Nucleus accumbens (tissue), 56 donors: Measurements from ENCODE around the gene GPR32.
"Not testable (repeated sequence)": the region's sequence is repeated elsewhere in the genome, so short reads cannot be mapped to it uniquely, and the experiment has no call there.

Source experiments
- DNase-seq, 56 donors: peaks; one replicate each; lab custom pipeline; 2025; lab: John Stamatoyannopoulos, UW

Gene GPR32

GRCh38 chr19:50797781-50798658 is 27.8 kb downstream of the GPR32 start:
- no peak for DNase-seq

DNA sequence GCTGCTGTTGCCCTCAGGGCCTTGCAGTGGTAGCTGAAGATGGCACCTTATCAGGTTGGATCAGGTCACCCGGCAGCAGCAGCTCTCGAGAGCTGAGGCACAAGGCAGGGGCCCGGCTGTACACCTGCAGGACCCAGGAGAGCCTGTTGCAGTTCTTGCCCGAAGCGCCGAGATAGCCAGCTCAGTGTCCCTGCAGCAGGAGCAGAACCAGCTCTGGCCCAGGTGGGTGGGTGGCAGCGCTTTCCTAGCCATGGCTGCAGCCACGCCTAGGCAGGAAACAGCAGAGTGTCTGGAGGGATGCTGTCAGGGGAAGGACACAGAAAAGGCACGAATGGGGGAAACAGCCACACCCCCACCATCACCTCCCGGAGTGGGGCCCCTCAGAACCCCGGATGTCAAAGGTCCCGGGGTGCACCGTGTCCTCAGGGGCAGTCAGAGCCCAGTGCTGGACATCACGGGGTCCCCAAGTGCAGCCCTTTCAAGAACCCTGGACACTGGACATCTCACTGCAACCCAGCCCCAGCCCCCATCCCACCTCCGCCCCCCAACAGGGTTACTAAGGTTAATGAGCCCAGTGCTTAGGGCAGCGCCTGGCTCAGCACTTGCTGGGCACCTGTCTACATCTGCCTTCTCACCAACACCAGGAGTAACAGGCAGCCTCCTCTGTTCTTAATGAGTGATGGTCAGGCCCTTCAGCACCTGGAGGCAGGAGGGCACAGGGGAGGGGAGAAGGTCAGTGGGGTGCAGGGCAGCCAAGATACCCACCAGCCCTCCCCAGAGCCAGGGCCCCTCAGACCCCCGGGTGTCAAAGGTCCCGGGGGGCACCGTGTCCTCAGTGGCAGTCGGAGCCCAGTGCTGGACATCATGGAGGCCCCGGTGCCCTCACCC is 28.6 kb downstream of the GPR32 start:
- no peak for DNase-seq

GRCh38 chr19:50799547-50799851 is 29.2 kb downstream of the GPR32 start:
- DNase-seq: no peak

GRCh38 chr19:50801107-50801506 is 30.8 kb downstream of the GPR32 start:
- no peak for DNase-seq

DNA sequence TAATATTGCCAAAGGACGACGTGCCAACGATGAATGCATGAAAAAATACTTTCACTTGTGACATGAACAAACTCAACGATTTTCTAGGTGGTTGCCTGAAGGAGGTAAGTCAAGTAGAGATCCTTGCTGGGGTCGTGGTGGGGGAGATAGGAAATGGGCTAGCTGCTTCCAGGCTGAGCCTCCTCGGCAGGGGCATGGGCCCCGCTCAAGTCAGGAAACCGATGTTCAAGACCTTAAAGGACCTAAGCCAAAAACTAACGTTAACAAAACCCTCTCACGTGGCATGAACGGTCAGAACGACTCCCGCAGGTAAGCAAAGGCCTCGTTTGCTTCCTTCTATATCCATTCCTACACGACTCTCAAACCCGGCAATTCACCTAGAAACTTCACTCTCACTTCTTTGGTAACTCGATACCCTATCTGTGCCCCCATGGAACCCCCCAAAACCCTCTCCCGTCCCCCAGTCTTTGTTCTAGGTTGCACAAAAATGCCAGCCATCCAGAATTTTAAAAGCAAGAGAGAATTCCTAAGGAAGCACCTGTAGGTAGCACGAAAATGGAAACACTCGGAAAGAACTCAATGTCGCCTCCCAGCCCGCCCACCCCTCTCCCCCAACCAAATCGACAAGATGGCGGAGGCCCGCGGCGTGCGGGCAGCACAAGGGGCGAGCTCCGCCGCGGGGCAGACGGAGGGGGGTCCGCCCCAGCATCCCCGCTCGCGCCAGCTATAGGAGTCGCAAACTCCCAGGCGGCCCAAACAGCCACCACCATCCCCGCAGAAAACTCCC is 33.6 kb downstream of the GPR32 start:
- peak in 3 of 56 donors; percentile 46 to 58 (median 48) for DNase-seq

DNA sequence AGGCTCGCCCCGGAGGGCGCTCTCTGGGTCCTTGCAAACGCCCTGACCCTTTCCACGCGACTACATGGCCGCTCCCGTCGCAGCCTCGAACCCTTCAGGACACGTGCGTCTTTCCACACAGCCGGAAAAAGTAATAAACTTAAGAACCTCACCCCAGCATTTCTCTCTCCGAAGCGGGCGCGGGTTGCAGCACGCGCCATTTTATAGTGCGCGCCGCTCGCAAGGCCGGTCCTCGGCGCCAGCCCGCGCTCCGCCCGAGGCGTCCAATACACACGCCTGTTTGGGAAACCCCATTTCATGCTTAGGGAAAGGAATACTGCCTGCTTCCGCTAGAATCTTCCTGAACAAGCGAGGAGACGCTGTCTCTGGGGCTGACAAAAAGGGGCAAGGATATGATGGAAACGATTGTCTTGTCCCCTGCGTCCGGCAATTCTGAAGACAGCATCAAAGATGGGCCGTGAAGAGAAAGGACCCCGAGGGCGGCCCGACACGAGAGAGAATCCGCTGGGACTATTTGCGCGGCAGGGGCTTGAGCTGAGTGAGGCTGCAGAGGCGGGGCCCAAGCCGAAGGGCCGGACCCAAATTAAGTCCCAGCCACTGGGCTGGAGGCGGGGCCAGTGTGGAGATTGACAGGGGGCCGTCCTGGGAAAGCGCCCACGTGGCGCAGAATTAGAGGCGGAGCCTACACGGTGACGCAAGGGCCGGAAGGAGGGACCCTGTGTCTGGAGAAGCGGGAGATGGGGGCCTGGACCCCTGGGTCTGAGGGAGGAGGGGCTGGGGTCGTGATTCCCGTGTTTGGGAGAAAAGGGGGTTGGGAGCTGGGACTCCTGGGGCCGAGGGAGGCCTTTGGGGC is 34.4 kb downstream of the GPR32 start:
- peak; percentile 85 to 99 (median 97) for DNase-seq

DNA sequence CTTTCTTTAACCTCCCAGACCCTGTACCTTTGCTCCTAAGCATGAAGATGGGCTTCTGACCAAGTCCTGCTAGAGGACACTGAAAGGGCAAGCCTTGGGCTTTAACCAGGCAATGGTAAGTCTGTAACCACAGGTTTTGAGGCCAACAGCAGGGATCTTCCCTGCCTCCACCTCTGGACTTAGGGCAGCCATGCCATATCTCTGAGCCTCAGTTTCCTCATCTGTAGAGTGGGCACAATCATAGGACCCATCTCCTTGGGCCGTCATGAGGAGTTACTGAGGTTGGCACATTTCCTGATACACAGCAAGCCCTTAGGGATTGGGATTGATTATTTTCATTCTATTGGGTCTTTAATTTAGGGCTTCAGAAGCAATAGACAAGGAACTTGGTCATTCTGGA is 38.6 kb downstream of the GPR32 start:
- no peak for DNase-seq

GRCh38 chr19:50811622-50812238 is 41.5 kb downstream of the GPR32 start:
- DNase-seq: not testable (repeated sequence)

- no peak for DNase-seq
Measured at GRCh38 chr19:50812474-50812873, 42.2 kb downstream of the GPR32 start.

DNA sequence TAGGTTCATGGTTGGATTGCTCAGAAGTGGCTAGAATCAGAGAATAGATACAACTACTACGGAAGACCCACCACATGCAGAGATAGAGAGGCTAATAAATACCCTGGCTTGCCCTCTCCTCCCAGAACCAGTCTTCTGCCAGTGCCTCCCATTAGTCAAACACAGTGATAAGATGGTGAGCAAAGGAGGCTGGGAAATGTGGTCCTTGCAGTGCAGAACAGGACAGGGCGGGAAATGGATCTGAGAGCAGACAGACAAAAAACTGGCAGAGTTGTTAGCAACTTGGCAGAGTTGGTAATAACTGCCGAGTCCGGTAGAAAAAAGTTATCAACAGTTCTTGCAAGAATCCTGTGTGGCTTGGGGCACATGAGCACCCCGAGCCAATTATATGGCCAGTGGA is 44.6 kb downstream of the GPR32 start:
- no peak for DNase-seq

- no peak for DNase-seq
Measured at GRCh38 chr19:50815439-50815838, 45.2 kb downstream of the GPR32 start.

DNA sequence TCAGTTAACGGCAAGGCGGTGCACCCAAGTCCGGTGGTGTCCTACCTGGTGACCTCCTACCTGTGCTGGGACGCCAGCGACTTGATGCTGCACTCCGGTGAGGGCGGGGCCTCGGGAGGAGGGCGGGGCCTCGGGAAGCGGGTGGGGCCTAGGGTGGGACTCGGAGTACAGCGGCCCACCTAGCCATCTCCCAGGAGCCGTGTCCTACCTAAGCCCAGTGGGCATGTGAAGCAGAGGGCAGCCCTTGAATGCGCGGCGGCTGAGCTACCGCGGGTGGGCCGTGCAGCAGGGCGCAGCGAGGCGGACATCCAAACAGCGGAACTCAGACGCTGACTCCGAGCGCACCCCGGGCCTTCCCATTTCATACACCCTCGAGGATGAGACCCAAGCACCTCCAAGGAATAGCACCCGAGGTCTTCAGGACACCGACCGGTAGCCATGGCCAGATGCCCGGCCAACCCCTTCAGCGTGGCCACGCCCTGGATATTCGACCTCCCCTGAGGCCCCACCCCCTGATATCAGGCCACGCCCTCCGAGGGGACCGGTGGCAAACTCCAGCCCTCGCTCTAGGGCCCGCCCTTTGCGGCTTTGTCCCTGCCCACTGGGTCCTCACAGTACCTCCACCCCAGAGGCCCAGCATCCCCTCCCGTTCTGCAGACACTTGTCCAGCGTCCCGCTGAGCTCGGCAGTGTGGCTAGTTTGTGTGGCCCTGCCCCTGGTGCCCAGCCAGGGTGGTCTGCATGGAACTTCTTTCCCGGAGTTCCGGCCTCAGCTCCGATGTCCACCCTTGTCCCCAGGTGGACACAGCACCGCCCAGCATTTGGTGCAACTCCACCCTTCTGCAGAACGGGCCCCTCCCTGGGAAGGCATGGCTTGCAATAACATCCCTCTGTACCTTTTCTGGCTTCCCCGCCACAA is 47.9 kb downstream of the GPR32 start:
- DNase-seq: peak in 1 of 56 donors; percentile 34

GRCh38 chr19:50818859-50819472 is 48.7 kb downstream of the GPR32 start:
- DNase-seq: no peak

DNA sequence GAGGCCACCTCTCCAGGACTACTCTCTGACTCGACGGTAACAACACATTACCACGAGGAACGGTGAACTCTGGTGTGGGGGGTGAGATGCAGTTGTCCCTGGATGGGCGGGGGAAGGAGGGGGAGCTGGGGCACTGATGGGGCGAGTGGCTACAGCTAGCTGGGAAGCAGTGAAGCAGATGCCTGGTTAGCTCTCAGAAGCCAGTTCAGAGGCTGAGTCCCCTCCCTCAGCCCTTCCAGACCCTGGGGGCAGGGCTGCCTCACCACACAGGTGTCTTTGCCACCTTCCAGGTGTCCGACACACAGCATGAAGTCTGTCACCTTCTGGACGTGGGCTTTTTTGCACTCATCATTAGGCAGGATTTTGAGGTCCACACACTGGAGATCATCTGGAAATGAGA is 49.4 kb downstream of the GPR32 start:
- no peak for DNase-seq

GRCh38 chr19:50820086-50820485 is 49.8 kb downstream of the GPR32 start:
- no peak for DNase-seq

DNA sequence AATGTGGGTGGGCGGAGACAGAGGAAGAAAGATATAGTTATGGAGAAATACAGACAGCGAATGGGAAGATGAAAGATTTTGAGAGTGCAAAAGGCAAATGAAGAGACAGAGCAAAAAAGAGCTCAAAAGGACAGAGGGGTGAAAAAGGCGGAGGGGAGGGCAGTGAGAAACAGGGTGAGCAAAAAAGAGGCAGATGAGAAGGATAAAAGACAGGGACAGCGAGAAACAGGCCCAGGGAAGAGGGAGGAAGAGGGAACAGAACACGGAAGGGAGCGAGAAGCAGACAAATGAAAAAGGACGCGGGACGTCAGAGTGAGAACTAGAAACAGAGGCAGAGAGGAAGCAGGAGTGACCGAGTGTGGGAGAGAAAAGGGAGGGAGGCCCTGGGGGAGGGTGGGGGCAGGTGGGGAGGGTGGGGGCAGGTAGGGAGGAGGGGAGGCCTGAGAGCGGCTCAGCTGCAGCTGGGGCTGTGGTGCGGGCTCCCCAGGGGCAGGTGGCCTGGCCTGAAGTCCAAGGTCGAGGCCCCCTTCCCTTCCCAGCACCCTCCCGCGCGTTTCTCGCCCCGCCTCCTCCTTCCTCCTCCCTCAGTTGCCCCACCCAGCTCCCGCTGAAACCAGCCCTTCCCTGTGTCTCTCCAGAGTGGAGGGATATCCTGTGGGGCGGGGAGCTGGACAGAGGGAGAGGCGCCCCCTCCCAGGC is 50.4 kb downstream of the GPR32 start:
- peak in 1 of 56 donors; percentile 3 for DNase-seq

- no peak for DNase-seq
Measured at GRCh38 chr19:50821248-50821612, 51.0 kb downstream of the GPR32 start.
